Measurements from ENCODE around the gene IRF3. TPM values are rescaled to one million over a fixed set of nuclear protein-coding genes. Genes with fewer than 3 reads are reported as not detected.

The IRF3 gene
- total RNA-seq (2014; rRNA removed): 55.0 and 62.7 TPM in 2 replicates
- polyA plus RNA-seq (2012): 81.7 TPM

GRCh38 chr19:49665351-49666119, at the start of gene IRF3, which contains the start of gene BCL2L12:
IRF3 (minus strand) TSS chr19:49665857; CDS start chr19:49664838, 1,019 bp downstream.
BCL2L12 (plus strand) TSS chr19:49665933; CDS start chr19:49666693, 760 bp downstream.
- DNase-seq (ENCODE audit: low read depth): peak; percentile 94

DNA sequence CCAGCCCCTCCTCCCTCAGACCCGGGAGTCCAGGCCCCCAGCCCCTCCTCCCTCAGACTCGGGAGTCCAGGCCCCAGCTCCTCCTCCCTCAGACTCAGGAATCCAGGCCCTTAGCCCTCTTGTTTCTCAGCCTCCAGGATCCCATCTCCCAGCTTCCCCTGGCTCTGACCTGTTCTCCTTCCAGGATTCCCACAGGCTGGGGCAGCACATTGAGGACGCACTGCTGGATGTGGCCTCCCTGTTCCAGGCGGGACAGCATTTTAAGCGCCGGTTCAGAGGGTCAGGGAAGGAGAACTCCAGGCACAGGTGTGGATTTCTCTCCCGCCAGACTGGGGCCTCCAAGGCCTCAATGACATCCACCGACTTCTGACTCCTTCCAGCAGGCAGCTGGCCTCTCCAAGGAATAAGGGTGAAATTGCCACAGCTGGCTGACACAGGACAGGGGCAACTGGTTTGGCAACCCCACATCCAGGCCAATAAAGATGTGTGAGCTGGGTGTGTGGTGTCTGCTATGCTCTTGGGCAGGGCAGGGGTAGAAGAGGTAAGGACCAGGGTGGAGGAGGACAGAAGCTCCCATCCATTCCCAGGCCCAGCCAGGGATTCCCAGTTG, 47.7 kb upstream of the IRF3 start:
- DNase-seq (ENCODE audit: low read depth): no peak

DNA sequence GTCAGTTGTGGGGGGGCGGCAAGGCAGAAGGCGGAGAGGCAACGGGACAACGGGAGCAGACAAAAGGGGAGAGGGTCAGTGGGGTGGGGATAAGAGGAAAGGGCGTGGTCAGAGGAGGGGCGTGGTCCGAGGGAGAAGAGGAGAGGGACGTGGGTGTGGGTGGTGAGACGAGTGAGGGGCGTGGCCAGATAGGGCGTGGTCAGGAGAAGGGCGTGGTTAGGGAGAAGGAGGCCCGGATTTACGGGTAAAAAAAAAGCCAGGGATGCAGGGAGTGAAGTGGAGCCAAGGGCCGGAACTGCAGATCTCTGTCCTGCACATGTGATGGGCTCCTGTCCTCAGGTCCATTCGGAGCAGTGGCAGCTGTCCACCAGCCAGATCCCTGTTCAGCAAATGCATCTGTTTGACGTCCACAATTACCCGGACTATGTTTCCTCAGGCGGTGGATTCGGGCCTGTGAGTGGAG, 46.8 kb upstream of the IRF3 start:
- DNase-seq (ENCODE audit: low read depth): peak; percentile 56

DNA sequence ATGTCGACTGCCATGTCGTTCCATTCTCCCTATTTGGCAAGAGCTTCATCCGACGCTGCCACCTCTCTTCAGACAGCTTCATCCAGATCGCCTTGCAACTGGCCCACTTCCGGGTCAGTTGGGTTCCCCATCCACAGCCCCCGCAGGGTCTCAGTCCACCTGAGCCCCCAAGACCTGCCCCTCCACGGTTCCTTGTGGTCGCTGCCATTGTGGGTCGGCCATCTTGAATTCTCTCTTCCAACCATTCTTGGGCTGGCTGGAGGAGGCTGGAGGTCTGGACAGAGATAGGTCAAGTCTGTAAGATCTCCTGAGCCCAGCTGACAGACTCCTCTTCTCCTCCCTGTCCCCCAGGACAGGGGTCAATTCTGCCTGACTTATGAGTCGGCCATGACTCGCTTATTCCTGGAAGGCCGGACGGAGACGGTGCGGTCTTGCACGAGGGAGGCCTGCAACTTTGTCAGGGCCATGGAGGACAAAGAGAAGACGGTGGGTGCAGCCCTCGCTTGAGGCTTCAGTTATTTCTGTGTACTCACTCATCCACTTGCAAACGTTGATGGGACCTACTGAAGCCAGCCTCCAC, 44.8 kb upstream of the IRF3 start:
- peak; percentile 86 for DNase-seq (ENCODE audit: low read depth)

DNA sequence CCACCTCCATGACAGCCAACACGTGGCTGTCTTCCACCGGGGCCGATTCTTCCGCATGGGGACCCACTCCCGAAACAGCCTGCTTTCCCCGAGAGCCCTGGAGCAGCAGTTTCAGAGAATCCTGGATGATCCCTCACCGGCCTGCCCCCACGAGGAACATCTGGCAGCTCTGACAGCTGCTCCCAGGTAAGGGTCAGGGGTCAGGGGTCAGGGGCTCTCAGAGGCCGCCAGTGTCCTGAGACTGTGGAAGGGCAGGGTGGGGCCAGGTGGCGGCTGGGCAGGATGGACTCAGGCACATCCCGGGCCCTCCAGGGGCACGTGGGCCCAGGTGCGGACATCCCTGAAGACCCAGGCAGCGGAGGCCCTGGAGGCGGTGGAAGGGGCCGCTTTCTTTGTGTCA, 40.3 kb upstream of the IRF3 start:
- no peak for DNase-seq (ENCODE audit: low read depth)

DNA sequence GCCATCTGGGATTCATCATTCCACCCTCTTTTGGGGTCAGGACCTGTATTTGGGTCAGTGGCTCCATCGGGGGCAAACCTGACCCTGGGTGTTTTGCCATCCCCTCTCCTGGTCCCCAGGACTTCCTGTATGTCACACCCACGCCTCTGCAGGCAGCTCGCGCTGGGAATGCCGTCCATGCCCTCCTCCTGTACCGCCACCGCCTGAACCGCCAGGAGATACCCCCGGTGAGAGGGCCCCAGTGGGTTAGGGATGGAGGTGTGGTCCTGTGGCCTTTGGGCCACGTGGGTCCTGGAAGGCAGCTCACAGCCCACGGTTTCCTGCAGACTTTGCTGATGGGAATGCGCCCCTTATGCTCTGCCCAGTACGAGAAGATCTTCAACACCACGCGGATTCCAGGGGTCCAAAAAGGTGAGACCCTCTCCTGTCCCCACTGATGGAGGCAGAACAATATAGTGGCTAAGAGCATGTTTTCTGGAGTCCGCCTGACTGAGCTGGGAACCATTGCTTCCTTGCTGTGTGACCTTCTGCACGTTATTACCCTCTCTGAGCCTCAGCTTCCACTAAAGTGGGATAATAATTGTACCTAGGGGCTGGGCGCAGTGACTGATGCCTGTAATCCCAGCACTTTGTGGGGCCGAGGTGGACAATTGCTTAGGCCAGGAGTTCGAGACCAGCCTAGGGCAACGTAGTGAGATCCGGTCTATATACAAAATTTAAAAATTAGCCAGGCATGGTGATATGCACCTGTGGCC, 39.4 kb upstream of the IRF3 start:
- no peak for DNase-seq (ENCODE audit: low read depth)

DNA sequence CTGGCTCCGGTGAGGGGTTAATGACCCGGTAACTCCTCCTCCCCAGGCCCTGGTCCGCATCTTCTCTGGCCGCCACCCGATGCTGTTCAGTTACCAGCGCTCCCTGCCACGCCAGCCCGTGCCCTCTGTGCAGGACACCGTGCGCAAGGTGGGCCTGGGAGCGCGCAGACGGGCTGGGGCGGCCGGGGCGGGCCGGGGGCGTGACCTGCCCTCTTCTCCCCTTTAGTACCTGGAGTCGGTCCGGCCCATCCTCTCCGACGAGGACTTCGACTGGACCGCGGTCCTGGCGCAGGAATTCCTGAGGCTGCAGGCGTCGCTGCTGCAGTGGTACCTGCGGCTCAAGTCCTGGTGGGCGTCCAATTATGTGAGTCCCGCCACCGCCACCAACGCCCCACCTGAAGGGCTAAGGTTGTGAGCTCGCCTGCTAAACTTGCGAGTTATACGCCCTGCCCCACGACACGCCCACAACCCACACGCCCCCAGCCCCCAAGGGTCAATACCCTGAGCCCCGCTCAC, 35.7 kb upstream of the IRF3 start:
- DNase-seq (ENCODE audit: low read depth): no peak

- no peak for DNase-seq (ENCODE audit: low read depth)
Measured at GRCh38 chr19:49700563-49700962, 34.9 kb upstream of the IRF3 start.

DNA sequence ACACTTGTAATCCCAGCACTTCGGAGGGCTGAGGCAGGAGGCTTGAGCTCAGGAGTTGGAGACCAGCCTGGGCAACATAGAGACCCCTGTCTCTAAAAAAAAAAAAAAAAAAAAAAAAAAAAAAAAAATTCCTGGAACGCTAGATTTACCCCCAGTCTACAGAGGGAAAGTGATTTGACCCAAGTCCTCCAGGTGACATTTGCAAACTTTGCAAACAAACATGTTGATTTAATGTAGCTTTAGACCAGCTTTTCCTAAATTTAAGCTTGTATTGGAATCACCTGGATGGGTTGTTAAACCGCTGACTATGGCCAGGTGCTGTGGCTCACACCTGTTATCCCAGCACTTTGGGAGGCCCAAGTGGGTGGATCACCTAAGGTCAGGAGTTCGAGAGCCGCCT, 33.7 kb upstream of the IRF3 start:
- no peak for DNase-seq (ENCODE audit: low read depth)

DNA sequence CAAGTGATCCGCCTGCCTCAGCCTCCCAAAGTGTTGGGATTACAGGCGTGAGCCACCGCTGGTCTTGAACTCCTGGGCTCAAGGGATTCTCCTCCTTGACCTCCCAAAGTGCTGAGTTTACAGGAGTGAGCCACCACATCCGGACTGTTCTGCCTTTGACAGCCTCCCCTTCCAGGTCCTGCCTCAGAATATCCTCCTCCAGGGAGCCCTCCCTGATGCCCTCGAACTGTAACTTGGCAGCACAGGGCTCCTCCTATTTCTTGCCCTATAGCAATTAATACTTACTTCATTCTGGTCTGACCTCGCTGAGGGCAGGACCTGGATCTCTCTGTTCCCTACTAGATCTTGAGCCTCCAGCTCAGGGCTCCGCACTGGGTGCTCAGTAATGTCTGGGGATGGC, 31.2 kb upstream of the IRF3 start:
- DNase-seq (ENCODE audit: low read depth): no peak

- DNase-seq (ENCODE audit: low read depth): no peak
Measured at GRCh38 chr19:49696115-49696514, 30.5 kb upstream of the IRF3 start.

DNA sequence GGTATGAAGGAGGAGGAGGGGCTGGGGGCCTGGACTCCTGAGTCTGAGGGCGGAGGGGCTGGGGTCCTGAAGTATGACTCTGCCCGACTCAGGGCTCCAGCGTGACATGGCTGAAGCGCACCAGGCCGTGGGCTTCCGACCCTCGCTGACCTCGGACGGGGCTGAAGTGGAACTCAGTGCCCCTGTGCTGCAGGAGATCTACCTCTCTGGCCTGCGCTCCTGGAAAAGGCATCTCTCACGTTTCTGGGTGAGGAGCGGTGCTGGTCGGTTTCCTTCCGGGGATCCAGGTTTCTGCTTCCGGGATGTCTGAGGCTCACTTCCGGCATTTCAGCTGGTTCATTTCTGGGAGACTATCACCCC, 26.5 kb upstream of the IRF3 start:
- DNase-seq (ENCODE audit: low read depth): no peak

- DNase-seq (ENCODE audit: low read depth): peak; percentile 45
Measured at GRCh38 chr19:49691243-49692146, 25.8 kb upstream of the IRF3 start.

DNA sequence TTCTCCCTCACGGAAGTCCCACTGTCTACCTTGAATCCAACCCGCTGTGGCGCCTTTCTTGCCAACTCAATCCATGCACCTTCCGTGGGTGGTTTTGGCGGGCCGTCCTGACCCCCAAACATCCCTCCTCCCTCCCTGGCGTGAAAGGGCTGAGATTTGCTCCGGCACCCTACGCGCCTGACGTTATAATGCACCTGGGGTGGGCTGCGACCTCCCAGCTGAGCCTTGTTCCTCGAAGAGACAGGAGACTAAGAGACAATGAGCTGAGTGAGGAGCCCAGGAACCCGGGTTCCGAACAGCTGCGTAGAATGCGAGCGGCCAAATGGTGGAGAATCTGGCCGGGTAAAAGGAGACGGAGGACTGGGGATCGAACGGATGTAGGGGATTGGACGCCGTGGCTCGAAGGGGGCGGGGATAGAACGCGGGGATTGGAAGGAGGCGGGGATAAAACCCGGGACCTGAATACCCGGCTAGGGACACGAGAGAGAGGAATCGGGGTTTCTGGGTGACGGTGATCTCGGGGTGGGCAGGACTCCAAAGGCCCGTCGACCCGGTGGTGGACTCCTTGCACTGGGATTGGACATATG, 25.1 kb upstream of the IRF3 start, which contains the start of gene CPT1C:
CPT1C (plus strand) TSS at position 461 of the 587 bp plus-strand sequence. CDS start 1,137 bp downstream, outside the sequence.
- DNase-seq (ENCODE audit: low read depth): peak; percentile 58

DNA sequence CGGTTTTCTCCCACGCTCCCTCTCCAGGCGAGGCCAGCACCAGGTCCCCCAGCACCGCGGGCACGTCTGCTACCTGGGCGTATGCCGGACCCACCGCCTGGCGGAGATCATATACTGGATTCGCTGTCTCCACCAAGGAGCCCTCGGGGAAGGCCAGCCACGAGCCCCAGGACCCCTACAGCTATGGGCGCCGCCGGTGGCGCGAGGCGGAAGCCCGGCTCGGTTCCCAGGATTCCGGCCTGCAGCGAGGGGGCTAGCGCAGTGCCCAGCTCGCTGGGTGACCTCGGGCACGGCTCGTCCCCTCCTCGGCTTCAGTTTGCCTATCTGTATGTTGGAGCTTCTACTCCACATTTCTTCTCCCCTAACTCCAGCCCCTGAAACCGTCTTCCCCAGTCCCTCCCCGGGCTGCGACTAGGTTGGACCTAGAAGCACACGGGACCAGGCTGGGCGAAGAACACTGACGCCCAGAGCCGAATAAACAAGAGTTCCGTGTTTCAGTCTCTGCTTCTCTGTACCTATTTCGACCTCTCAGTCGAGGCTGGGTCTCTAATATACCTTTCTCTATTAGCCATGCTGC, 24.5 kb upstream of the IRF3 start:
- no peak for DNase-seq (ENCODE audit: low read depth)

DNA sequence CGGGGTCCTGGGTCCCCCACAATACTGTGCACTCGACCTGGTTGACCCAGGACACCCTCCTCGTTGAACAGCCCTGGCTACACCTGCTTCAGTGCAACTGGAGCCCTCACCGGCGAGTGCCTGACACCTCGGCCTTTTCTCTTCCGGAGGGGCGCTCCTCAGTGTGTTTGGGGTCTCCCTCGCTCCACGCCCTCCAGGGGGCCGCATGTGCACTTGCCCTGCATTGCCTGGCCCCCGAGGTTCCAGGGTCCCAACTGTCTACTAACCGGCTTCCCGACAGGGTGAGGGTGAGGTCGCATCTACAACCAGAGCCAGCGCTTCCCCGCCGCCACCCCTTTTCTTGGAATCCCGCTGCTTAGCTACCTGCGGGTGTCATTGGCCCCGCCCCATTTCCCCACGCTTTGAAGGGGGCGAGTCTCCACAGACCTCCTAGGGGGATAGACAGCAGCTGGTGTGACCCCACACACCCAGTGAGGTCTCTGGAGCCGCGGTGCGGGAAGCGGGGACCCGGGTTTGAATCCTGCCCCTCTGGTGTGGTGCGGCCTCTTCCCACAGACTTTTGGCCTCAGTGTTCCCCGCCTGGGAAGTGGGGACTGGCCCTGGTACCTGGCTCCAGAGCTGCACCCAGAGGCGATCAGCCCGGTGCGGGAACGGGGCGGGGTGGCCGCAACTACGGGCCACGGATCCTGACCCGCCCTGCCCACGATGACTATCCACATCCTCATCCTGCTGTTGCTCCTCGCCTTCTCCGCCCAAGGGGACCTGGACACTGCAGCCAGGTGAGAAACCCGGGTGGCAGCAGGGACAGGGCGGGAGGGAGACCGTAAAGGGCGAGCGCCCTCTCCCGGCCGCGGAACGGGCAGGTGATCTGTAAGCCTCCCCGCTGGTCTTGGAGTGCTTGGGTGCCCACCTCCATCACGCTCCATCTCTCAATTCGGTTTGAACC, 23.7 kb upstream of the IRF3 start, which contains the start of gene ADM5:
ADM5 (plus strand) TSS at position 462 of the 946 bp plus-strand sequence; CDS start at position 706, 244 bp downstream.
- DNase-seq (ENCODE audit: low read depth): no peak

DNA sequence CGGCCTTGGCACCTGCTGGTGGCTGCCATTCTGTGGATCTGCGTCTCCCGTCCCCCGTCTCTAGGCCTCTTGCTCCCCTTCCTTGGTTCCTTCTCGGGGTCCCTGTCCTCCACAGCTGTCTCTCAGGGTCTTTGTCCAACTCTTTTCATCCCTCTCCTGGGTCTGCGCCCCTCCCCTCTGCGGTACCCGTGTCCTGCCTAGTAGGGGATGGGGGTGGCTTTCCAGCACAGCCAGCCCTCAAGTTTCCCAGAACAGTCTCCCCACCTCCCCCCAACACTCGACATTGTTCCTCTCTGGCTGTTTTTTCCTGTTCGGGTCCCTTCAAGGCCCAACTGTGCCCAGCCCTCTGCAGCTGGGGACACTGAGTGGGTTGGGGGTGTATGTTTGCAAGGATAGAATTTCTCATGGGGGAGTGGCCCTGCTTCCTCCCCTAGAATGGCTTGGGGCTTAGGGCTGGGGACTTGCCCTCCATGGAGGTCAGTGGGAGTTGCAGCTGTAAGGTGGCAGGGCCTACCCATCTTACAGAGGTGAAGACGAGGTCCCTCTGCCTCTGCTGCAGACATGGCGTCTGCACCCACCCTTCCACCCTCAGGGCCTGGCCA, 23.0 kb upstream of the IRF3 start:
- DNase-seq (ENCODE audit: low read depth): no peak

All from LHCN-M2 (cell line).